Measurements from ENCODE around the gene ABTB2. TPM values are rescaled to one million over a fixed set of nuclear protein-coding genes. Genes with fewer than 3 reads are reported as not detected.

The ABTB2 gene
- total RNA-seq, 1 donor from 2014 or later, result 3.2 TPM

GRCh38 chr11:34254011-34254410 lies 103.8 kb downstream of the ABTB2 start:
- no peak overlapping the region for H3K27ac ChIP-seq
- DNase-seq (no peak), ATAC-seq (no peak)
- peaks cover 10% of the 10 kb centered on the region for H3K4me1 ChIP-seq
- H3K36me3 ChIP-seq, result no peaks in the 10 kb centered on the region
- TF ChIP-seq CTCF (IDR thresholded peaks at IDR 0.05), result no peak
- H3K27me3 ChIP-seq, result no peaks in the 10 kb centered on the region
- no peak overlapping the region for H3K4me3 ChIP-seq
- intact Hi-C loops (cut with DNase I), result no loop called here
- no peaks in the 10 kb centered on the region for H3K9me3 ChIP-seq

DNA sequence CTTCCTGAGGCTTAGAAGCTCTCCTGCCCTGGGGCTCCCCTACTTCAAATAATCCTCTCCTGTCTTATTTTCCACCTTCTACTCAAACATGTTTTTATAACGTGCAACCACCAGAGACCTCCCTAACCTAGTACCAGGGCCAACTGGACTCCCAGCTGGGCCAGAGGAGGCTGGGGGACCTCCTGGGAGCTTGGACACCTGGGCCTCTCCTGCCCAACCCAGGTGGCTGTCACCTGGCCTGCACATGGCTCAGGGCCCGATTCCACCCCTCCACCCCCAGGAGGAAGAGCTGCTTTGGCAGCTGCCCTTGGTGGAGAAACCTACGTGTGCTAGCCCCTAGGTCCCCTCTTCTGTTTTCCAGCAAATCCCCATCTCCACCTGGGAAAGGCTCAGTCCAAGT lies 105.2 kb downstream of the ABTB2 start:
- H3K27me3 ChIP-seq, result no peaks in the 10 kb centered on the region
- ATAC-seq (no peak), DNase-seq (no peak)
- no peaks in the 10 kb centered on the region for H3K9me3 ChIP-seq
- intact Hi-C loops (cut with DNase I), result no loop called here
- TF ChIP-seq CTCF (IDR thresholded peaks at IDR 0.05), result no peak
- H3K27ac ChIP-seq, result no peak overlapping the region
- no peak overlapping the region for H3K4me3 ChIP-seq
- peaks cover 10% of the 10 kb centered on the region for H3K4me1 ChIP-seq
- no peaks in the 10 kb centered on the region for H3K36me3 ChIP-seq

DNA sequence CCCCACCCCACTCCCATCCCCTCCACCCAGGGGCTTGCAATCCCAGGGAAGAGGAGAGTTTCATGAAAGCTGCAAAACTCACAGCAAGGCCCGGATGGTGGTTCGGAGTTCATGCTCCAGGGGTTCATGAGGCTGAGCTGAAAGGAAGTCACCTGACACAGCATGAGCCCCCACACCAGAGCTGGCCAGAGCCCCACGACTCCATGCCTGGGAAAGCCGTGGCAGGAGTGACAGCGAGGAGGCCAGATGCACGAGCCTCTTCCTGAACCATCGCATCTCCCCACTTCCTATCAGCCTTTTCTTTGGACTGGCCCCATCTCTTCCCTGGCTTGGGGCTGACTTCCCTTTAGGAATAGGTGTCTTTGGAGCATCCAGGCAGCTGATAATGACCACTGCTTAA lies 105.8 kb downstream of the ABTB2 start:
- Histone ChIP-seq H3K27me3 (no peaks in the 10 kb centered on the region), H3K4me3 (no peak overlapping the region), H3K4me1 (peaks cover 10% of the 10 kb centered on the region), H3K27ac (no peak overlapping the region), H3K9me3 (no peaks in the 10 kb centered on the region), H3K36me3 (no peaks in the 10 kb centered on the region)
- intact Hi-C loops (cut with DNase I), result no loop called here
- no peak for DNase-seq
- no peak for TF ChIP-seq CTCF (IDR thresholded peaks at IDR 0.05)
- no peak for ATAC-seq

DNA sequence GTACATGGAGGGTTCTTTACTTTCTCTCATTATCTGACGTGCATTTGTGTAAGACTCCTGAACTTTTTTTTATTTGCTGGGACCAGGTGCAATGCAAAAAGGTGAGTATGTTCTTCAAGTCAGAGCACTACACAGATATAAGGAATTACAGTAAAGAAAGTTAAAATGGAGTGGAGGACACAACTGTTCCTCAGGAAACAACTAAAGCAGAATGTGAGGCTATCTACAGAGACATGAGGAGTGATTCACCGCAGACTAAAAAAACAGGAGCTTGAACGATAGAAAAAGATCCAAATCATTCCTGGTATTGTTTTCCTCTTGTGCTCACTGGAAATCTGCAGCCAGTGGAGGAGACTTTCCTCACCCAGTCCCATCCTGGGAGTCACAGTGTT lies 106.2 kb downstream of the ABTB2 start:
- no peak overlapping the region for H3K4me3 ChIP-seq
- H3K9me3 ChIP-seq, result no peaks in the 10 kb centered on the region
- no peak overlapping the region for H3K27ac ChIP-seq
- DNase-seq (no peak), ATAC-seq (no peak)
- intact Hi-C loops (cut with DNase I), result no loop called here
- no peaks in the 10 kb centered on the region for H3K36me3 ChIP-seq
- no peaks in the 10 kb centered on the region for H3K27me3 ChIP-seq
- peaks cover 10% of the 10 kb centered on the region for H3K4me1 ChIP-seq
- TF ChIP-seq CTCF (IDR thresholded peaks at IDR 0.05), result no peak

DNA sequence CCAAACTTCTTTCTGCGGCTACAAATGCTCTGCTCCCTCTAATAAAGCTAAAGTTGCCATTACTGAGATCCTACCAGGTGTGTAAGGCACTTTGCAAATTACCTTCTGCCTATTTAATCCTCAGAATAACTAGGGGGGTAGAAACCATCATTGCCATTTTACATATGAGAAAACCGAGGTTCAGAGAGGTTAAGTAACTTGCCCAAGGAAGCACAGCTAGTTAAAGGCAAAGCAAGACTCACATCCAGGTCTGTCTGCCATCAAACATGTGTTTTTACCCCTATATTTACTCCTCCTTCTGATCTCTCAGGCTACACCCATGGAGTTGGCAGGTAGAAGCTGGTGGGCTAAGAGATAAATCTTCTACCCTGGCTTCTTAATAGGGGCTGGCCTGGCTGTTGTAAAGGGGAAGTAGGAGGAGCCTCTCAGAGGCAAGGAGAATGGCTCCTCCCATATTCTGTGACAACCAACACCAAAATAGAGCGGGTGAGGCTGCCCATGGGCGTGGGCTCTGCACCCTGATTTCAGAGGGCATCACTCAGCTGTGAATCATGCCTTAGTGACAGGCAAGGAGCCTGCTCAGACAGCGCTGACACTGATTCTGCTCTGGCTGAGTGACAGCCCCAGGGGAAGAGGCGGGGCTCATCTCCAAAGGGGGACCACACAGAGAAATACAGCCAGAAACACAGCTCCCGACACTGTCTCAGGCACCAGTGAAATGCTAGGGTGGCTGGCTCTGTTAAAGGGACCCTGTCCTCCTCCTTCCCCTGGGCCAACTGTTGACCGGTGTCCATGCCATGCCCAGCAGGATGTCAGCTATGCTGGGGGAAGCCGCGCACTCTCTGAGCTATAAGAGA lies 106.8 kb downstream of the ABTB2 start:
- peak; percentile 95 for ATAC-seq
- H3K9me3 ChIP-seq, result no peaks in the 10 kb centered on the region
- TF ChIP-seq CTCF (IDR thresholded peaks at IDR 0.05), result no peak
- peak; percentile 69 for DNase-seq
- peaks cover 10% of the 10 kb centered on the region for H3K4me1 ChIP-seq
- H3K4me3 ChIP-seq, result no peak overlapping the region
- intact Hi-C loops (cut with DNase I), result no loop called here
- no peak overlapping the region for H3K27ac ChIP-seq
- no peaks in the 10 kb centered on the region for H3K36me3 ChIP-seq
- H3K27me3 ChIP-seq, result no peaks in the 10 kb centered on the region
